Liver (tissue), 9 donors: Measurements from ENCODE around the gene KERA. TPM values are rescaled to one million over a fixed set of nuclear protein-coding genes. Genes with fewer than 3 reads are reported as not detected.

ENCODE experiments used
- DNase-seq: peaks from one replicate; pipeline ENCODE4 v3.0.0-alpha.2; 2017; ENCODE audit warnings: low spot score
- H3K27ac ChIP-seq, 2 donors: one replicate each; pipeline ENCODE4 v1.7.0; 2013; ENCODE audit warnings: inconsistent platforms in 2 of 2, low read length in 2 of 2, control low read depth in 1 of 2, low read depth in 1 of 2, mild to moderate bottlenecking in 1 of 2
- H3K27me3 ChIP-seq, 4 donors: one replicate each; pipeline versions ENCODE4 v1.6.1 to v1.7.0; 2013; ENCODE audit warnings: low read length in 3 of 4, inconsistent platforms in 1 of 4, mild to moderate bottlenecking in 1 of 4, moderate library complexity in 1 of 4; ENCODE audit not compliant: control insufficient read depth in 4 of 4, insufficient read depth in 4 of 4
- H3K36me3 ChIP-seq, 4 donors: one replicate each; pipeline versions ENCODE4 v1.6.1 to v1.7.0; 2013; ENCODE audit warnings: low read length in 3 of 4, mild to moderate bottlenecking in 3 of 4, low read depth in 1 of 4, moderate library complexity in 1 of 4; ENCODE audit not compliant: control insufficient read depth in 4 of 4, insufficient read depth in 3 of 4
- H3K4me1 ChIP-seq, 4 donors: one replicate each; pipeline versions ENCODE4 v1.6.1 to v1.7.0; 2013; ENCODE audit warnings: low read length in 3 of 4, mild to moderate bottlenecking in 3 of 4, moderate library complexity in 1 of 4; ENCODE audit not compliant: control insufficient read depth in 4 of 4, insufficient read depth in 4 of 4
- H3K4me3 ChIP-seq, 3 donors: one replicate each; pipeline versions ENCODE4 v1.6.1 to v1.7.0; 2013; ENCODE audit warnings: low read length in 3 of 3, control low read depth in 1 of 3, low read depth in 1 of 3, mild to moderate bottlenecking in 1 of 3
- H3K9ac ChIP-seq, 2 donors: one replicate each; pipeline ENCODE4 v1.7.0; 2013; ENCODE audit warnings: low read length in 2 of 2, mild to moderate bottlenecking in 2 of 2, moderate library complexity in 2 of 2, control low read depth in 1 of 2, low read depth in 1 of 2
- H3K9me3 ChIP-seq, 4 donors: one replicate each; pipeline versions ENCODE4 v1.6.1 to v1.7.0; 2013; ENCODE audit warnings: low read length in 3 of 4; ENCODE audit not compliant: control insufficient read depth in 4 of 4
- FOXA1 ChIP-seq: IDR thresholded peaks from 2 replicates; pipeline ENCODE4 v1.6.1; 2016; ENCODE audit warnings: antibody characterized with exemption
- FOXA2 ChIP-seq: IDR thresholded peaks from 2 replicates; pipeline ENCODE4 v1.6.1; 2016; ENCODE audit warnings: antibody characterized with exemption
- GABPA ChIP-seq, 2 donors: IDR thresholded peaks in 1 of 2; conservative IDR thresholded peaks in 1 of 2; 2 replicates each; pipeline ENCODE4 v1.6.1; 2016; ENCODE audit warnings: antibody characterized with exemption in 2 of 2, mild to moderate bottlenecking in 1 of 2, moderate library complexity in 1 of 2
- HNF4A ChIP-seq, 2 donors: conservative IDR thresholded peaks; 2 replicates each; pipeline ENCODE4 v1.6.1; 2016; ENCODE audit warnings: antibody characterized with exemption in 2 of 2, mild to moderate bottlenecking in 2 of 2
- HNF4G ChIP-seq: IDR thresholded peaks from 2 replicates; pipeline ENCODE4 v1.6.1; 2016; ENCODE audit warnings: antibody characterized with exemption
- JUND ChIP-seq, 2 donors: IDR thresholded peaks; 2 replicates each; pipeline ENCODE4 v1.6.1; 2016; ENCODE audit warnings: antibody characterized with exemption in 2 of 2
- NR2F2 ChIP-seq: IDR thresholded peaks from 2 replicates; pipeline ENCODE4 v1.6.1; 2016; ENCODE audit warnings: antibody characterized with exemption
- RAD21 ChIP-seq, 2 donors: IDR thresholded peaks; 2 replicates each; pipeline ENCODE4 v1.6.1; 2016; ENCODE audit warnings: antibody characterized with exemption in 2 of 2, mild to moderate bottlenecking in 2 of 2
- RXRA ChIP-seq, 2 donors: IDR thresholded peaks; 2 replicates each; pipeline ENCODE4 v1.6.1; 2017 to 2018; ENCODE audit warnings: antibody characterized with exemption in 2 of 2, mild to moderate bottlenecking in 1 of 2
- SP1 ChIP-seq: IDR thresholded peaks from 2 replicates; pipeline ENCODE4 v1.6.1; 2018; ENCODE audit warnings: antibody characterized with exemption, mild to moderate bottlenecking
- TAF1 ChIP-seq: conservative IDR thresholded peaks from 2 replicates; pipeline ENCODE4 v1.6.1; 2016; ENCODE audit warnings: antibody characterized with exemption, mild to moderate bottlenecking
- YY1 ChIP-seq: IDR thresholded peaks from 2 replicates; pipeline ENCODE4 v1.6.1; 2016; ENCODE audit warnings: antibody characterized with exemption, mild to moderate bottlenecking
- WGBS: extraction: QIAGEN DNeasy Blood & Tissue Kit; methylation state at CpG from one replicate; pipeline ENCODE4 v1.1.7; 2013; 5-methylcytosine and 5-hydroxymethylcytosine counted together
- polyA plus RNA-seq, 2 donors: library from polyadenylated mRNA; stranded (reverse) in 1 of 2; unstranded in 1 of 2; fragments of 200-250 nt in 1 of 2; fragments of >200 nt in 1 of 2; fragmentation: Nextera tagmentation in 1 of 2; extraction: Ambion mirVana in 1 of 2; gene quantifications; one replicate each; pipeline versions ENCODE4 v1.2.1 to v1.2.3, GENCODE V29; 2013 to 2015
- total RNA-seq, 2 donors: library from RNA; depleted of rRNA; stranded (reverse); fragments of >200 nt; gene quantifications; one replicate each; pipeline ENCODE4 v1.2.3, GENCODE V29; 2014
- TF ChIP-seq, protein P1 (sequence below): IDR thresholded peaks from 2 replicates; pipeline ENCODE4 v1.6.1; 2016; ENCODE audit warnings: antibody characterized with exemption
- TF ChIP-seq, protein P2 (sequence below): IDR thresholded peaks from 2 replicates; pipeline ENCODE4 v1.6.1; 2016; ENCODE audit warnings: antibody characterized with exemption
- TF ChIP-seq, protein P3 (sequence below): fragments of 150-350 bp; IDR thresholded peaks from 2 replicates; pipeline ENCODE4 v1.5.1; 2017; ENCODE audit warnings: improper control_type of control experiment, low read depth, low read length; ENCODE audit not compliant: missing input control
- TF ChIP-seq, protein P4 (sequence below): IDR thresholded peaks from 2 replicates; pipeline ENCODE4 v1.6.1; 2016; ENCODE audit warnings: antibody characterized with exemption, mild to moderate bottlenecking
- TF ChIP-seq, protein P5 (sequence below): IDR thresholded peaks from 2 replicates; pipeline ENCODE4 v1.6.1; 2016; ENCODE audit warnings: antibody characterized with exemption
- donor health status: healthy.
- donor health status: healthy.
- donor health status: healthy.
- donor health status: healthy.
- donor health status: healthy.

KERA gene
- total and polyA plus RNA-seq, 4 donors, result not detected

DNA sequence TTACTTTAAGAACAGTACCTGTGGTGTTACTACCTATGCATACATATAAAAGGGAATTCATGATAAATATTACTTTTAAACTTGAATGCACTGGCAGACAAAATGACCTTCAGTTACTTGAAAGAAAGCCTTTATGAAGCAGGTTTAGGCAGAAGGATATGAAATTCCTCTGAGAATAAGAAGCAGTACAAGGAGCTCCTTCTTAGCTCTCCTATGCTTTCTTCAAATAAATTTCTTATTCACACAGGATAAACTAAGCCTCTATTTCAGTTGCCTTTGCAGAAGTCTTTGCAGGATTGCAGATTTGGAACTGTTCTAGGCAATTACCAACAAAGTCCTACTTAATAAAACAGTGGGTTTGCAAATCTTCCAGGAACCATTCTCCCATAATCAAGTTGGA, 54.1 kb downstream of the KERA start:
- no peak for DNase-seq
- no peaks in the 10 kb centered on the region for H3K36me3 ChIP-seq
- H3K9me3 ChIP-seq, result no peaks in the 10 kb centered on the region
- no peak overlapping the region for H3K4me3 ChIP-seq
- H3K4me1 ChIP-seq, result no peaks in the 10 kb centered on the region
- peaks cover 0 to 2% (median 0%) of the 10 kb centered on the region in 4 donors for H3K27me3 ChIP-seq
- no peak overlapping the region for H3K27ac ChIP-seq
- TF ChIP-seq YY1, result no peak
- TF ChIP-seq NR2F2, result no peak
- no peak for TF ChIP-seq HNF4G
- TF ChIP-seq RAD21 (IDR thresholded peaks at IDR 0.05), result no peak
- TF ChIP-seq, protein P1, sequence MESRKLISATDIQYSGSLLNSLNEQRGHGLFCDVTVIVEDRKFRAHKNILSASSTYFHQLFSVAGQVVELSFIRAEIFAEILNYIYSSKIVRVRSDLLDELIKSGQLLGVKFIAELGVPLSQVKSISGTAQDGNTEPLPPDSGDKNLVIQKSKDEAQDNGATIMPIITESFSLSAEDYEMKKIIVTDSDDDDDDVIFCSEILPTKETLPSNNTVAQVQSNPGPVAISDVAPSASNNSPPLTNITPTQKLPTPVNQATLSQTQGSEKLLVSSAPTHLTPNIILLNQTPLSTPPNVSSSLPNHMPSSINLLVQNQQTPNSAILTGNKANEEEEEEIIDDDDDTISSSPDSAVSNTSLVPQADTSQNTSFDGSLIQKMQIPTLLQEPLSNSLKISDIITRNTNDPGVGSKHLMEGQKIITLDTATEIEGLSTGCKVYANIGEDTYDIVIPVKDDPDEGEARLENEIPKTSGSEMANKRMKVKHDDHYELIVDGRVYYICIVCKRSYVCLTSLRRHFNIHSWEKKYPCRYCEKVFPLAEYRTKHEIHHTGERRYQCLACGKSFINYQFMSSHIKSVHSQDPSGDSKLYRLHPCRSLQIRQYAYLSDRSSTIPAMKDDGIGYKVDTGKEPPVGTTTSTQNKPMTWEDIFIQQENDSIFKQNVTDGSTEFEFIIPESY, result no peak
- no peak for TF ChIP-seq RXRA (IDR thresholded peaks at IDR 0.05)
- no peak for TF ChIP-seq JUND (IDR thresholded peaks at IDR 0.05)
- TF ChIP-seq, protein P2, sequence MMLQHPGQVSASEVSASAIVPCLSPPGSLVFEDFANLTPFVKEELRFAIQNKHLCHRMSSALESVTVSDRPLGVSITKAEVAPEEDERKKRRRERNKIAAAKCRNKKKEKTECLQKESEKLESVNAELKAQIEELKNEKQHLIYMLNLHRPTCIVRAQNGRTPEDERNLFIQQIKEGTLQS, result no peak
- no peak for TF ChIP-seq GABPA (IDR thresholded peaks at IDR 0.05 in 1 of 2, conservative IDR thresholded peaks at IDR 0.05 in 1 of 2)
- TF ChIP-seq HNF4A (conservative IDR thresholded peaks at IDR 0.05), result no peak
- H3K9ac ChIP-seq, result no peak overlapping the region

DNA sequence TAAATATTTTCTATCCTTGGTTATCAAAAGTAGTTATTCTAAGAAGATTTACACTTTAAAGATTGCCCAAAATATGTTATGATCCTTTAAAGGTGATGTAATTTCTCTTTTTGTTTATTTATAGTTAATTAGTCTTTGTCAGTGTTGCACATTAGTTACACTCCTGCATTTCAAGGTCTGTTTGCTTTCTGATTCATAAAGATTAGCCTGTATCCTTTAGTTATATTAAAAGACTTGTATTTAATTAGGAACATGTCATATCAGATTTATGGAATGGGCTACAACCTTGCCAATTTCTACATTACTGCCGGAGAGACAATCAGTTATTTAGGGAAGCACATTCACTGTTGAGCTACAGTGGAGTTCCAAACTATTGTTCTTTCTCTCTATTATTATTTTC, 56.5 kb downstream of the KERA start:
- Histone ChIP-seq H3K9ac (no peak overlapping the region), H3K27ac (no peak overlapping the region), H3K4me1 (no peaks in the 10 kb centered on the region), H3K9me3 (no peaks in the 10 kb centered on the region), H3K27me3 (peaks cover 0 to 2% (median 0%) of the 10 kb centered on the region in 4 donors), H3K4me3 (no peak overlapping the region), H3K36me3 (no peaks in the 10 kb centered on the region)
- no peak for TF ChIP-seq SP1
- no peak for TF ChIP-seq YY1
- TF ChIP-seq RXRA (IDR thresholded peaks at IDR 0.05), result no peak
- TF ChIP-seq, protein P3, sequence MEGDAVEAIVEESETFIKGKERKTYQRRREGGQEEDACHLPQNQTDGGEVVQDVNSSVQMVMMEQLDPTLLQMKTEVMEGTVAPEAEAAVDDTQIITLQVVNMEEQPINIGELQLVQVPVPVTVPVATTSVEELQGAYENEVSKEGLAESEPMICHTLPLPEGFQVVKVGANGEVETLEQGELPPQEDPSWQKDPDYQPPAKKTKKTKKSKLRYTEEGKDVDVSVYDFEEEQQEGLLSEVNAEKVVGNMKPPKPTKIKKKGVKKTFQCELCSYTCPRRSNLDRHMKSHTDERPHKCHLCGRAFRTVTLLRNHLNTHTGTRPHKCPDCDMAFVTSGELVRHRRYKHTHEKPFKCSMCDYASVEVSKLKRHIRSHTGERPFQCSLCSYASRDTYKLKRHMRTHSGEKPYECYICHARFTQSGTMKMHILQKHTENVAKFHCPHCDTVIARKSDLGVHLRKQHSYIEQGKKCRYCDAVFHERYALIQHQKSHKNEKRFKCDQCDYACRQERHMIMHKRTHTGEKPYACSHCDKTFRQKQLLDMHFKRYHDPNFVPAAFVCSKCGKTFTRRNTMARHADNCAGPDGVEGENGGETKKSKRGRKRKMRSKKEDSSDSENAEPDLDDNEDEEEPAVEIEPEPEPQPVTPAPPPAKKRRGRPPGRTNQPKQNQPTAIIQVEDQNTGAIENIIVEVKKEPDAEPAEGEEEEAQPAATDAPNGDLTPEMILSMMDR, result no peak
- TF ChIP-seq, protein P2, result no peak
- TF ChIP-seq, protein P1, result no peak
- TF ChIP-seq, protein P4, sequence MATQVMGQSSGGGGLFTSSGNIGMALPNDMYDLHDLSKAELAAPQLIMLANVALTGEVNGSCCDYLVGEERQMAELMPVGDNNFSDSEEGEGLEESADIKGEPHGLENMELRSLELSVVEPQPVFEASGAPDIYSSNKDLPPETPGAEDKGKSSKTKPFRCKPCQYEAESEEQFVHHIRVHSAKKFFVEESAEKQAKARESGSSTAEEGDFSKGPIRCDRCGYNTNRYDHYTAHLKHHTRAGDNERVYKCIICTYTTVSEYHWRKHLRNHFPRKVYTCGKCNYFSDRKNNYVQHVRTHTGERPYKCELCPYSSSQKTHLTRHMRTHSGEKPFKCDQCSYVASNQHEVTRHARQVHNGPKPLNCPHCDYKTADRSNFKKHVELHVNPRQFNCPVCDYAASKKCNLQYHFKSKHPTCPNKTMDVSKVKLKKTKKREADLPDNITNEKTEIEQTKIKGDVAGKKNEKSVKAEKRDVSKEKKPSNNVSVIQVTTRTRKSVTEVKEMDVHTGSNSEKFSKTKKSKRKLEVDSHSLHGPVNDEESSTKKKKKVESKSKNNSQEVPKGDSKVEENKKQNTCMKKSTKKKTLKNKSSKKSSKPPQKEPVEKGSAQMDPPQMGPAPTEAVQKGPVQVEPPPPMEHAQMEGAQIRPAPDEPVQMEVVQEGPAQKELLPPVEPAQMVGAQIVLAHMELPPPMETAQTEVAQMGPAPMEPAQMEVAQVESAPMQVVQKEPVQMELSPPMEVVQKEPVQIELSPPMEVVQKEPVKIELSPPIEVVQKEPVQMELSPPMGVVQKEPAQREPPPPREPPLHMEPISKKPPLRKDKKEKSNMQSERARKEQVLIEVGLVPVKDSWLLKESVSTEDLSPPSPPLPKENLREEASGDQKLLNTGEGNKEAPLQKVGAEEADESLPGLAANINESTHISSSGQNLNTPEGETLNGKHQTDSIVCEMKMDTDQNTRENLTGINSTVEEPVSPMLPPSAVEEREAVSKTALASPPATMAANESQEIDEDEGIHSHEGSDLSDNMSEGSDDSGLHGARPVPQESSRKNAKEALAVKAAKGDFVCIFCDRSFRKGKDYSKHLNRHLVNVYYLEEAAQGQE, result no peak
- TF ChIP-seq FOXA1, result no peak
- no peak for TF ChIP-seq GABPA (IDR thresholded peaks at IDR 0.05 in 1 of 2, conservative IDR thresholded peaks at IDR 0.05 in 1 of 2)
- TF ChIP-seq TAF1, result no peak
- no peak for TF ChIP-seq HNF4A (conservative IDR thresholded peaks at IDR 0.05)
- TF ChIP-seq, protein P5, sequence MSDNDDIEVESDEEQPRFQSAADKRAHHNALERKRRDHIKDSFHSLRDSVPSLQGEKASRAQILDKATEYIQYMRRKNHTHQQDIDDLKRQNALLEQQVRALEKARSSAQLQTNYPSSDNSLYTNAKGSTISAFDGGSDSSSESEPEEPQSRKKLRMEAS, result no peak
- no peak for TF ChIP-seq JUND (IDR thresholded peaks at IDR 0.05)
- TF ChIP-seq RAD21 (IDR thresholded peaks at IDR 0.05), result no peak
- TF ChIP-seq FOXA2, result no peak
- no peak for TF ChIP-seq HNF4G
- TF ChIP-seq NR2F2, result no peak
- no peak for DNase-seq
- WGBS, result 87% methylated on average over 1 of the region's 1 CpG
